IgD-negative memory B cell (primary cell): Measurements from ENCODE around the gene MUC6. TPM values are rescaled to one million over a fixed set of nuclear protein-coding genes. Genes with fewer than 3 reads are reported as not detected.

Source experiments
- polyA plus RNA-seq: library from polyadenylated mRNA; unstranded; fragments of 300-500 nt; fragmentation: Illumina TruSeq; gene quantifications from one replicate; pipeline ENCODE4 v1.2.3, GENCODE V29; 2021

MUC6 gene
- polyA plus RNA-seq, 1 donor from 2014 or later: not detected

Other genes starting within 250 kb of the MUC6 start
- gene CEND1, start 246.6 kb downstream of the MUC6 start, polyA plus RNA-seq: 0.99 TPM
- 9.5 TPM for gene SLC25A22, start 238.4 kb downstream of the MUC6 start, polyA plus RNA-seq
- gene PIDD1, start 231.5 kb downstream of the MUC6 start, polyA plus RNA-seq: 6.4 TPM
- gene RPLP2, start 226.8 kb downstream of the MUC6 start, polyA plus RNA-seq: 4,588 TPM
- 51.1 TPM for gene PNPLA2, start 217.8 kb downstream of the MUC6 start, polyA plus RNA-seq
- 20.0 TPM for gene CRACR2B, start 208.8 kb downstream of the MUC6 start, polyA plus RNA-seq
- 13.8 TPM for gene CD151, start 203.8 kb downstream of the MUC6 start, polyA plus RNA-seq
- 96.7 TPM for gene POLR2L, start 194.2 kb downstream of the MUC6 start, polyA plus RNA-seq
- 2.1 TPM for gene TSPAN4, start 193.9 kb downstream of the MUC6 start, polyA plus RNA-seq
- 47.5 TPM for gene CHID1, start 125.9 kb downstream of the MUC6 start, polyA plus RNA-seq
- 7.1 TPM for gene AP2A2, start 110.8 kb downstream of the MUC6 start, polyA plus RNA-seq
- gene MUC2, start 38.2 kb upstream of the MUC6 start, polyA plus RNA-seq: not detected
- gene MUC5AC, start 121.2 kb upstream of the MUC6 start, polyA plus RNA-seq: not detected
- not detected for gene MUC5B, start 186.3 kb upstream of the MUC6 start, polyA plus RNA-seq